HG02973 (cell line): Measurements from ENCODE around the gene KRTAP1-1.
"Not testable (repeated sequence)": the region's sequence is repeated elsewhere in the genome, so short reads cannot be mapped to it uniquely, and the experiment has no call there.

Experiments used
- ATAC-seq: cut with Tn5 transposase; IDR thresholded peaks from one replicate; pipeline ENCODE4 v1.9.1; 2021; ENCODE audit warnings: moderate library complexity; ENCODE audit not compliant: unreplicated experiment

KRTAP1-1 gene, protein sequence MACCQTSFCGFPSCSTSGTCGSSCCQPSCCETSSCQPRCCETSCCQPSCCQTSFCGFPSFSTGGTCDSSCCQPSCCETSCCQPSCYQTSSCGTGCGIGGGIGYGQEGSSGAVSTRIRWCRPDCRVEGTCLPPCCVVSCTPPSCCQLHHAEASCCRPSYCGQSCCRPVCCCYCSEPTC

GRCh38 chr17:41040783-41041571, at the start of gene KRTAP1-1:
KRTAP1-1 (minus strand) TSS chr17:41041450; CDS start chr17:41041397, 53 bp downstream.
- not testable (repeated sequence) for ATAC-seq

DNA sequence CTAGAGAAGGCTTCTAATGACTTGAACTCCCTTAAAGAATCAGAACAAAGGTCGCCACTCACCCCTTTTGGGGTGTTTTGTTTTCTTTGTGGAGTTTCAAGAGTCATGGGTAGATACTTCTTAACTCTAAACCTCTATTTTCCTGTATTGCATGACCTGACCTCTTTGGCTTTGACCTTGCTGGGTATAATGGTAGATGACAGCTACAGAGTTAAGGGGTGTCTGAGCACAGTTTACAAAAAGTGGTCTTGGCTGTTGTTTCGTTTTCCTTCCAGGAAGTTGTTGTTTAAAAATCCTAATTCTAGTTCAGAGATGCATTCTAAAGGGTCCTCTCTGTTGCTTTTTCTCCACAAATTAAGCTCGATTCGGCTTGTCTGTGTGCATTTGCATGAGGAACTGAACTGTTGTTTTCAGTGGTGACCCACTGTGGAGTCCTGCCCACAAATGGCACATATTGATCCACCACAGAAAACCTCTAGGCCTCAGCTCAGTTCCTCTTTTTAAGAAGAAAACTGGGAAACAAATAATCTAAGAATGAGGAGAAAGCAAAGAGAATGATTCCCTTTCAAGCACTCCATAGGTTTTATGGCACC, 47.6 kb upstream of the KRTAP1-1 start:
- not testable (repeated sequence) for ATAC-seq

DNA sequence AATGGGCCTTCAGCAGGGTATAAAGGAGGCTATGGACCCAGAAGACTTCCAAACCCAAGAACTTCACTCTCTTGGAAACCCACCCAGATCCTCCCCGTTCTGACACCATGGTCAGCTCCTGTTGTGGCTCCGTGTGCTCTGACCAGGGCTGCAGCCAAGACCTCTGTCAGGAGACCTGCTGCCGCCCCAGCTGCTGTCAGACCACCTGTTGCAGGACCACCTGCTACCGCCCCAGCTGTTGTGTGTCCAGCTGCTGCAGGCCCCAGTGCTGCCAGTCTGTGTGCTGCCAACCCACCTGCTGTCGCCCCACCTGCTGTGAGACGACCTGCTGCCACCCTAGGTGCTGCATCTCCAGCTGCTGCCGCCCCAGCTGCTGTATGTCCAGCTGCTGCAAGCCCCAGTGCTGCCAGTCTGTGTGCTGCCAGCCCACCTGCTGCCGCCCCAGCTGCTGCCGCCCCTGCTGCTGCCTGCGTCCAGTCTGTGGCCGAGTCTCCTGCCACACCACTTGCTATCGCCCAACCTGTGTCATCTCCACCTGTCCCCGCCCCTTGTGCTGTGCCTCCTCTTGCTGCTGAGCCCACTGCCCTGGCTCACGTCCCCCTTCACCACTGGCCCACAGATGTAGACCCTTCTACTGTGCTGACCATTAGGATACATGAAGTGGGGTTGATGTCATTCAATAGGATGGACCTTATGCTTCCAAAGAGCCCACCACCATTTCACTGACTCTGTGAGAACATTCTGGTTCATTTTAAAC, 43.0 kb upstream of the KRTAP1-1 start, which contains the start of gene KRTAP4-7:
TSS of gene KRTAP4-7 (plus strand) at position 51 of the 757 bp plus-strand sequence. CDS start at position 108, 57 bp downstream.
- not testable (repeated sequence) for ATAC-seq

DNA sequence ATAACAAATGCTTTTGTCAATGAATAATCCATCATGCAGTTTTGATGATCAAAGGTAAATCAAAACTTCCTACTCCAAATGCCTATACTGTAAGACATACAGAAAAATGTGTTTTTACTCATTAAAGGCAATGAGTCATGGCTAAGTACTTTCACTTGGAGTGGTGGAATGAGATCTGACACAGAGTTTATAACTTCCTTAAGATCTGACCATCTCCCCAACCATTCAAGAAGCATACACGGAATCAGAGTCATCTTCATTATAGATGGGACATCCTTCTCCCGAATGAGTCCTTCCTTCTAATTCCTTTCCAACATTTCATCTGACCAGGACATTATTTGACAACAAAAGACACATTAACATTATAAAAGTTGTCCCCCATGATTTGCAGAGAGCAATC, 42.2 kb upstream of the KRTAP1-1 start:
- not testable (repeated sequence) for ATAC-seq

DNA sequence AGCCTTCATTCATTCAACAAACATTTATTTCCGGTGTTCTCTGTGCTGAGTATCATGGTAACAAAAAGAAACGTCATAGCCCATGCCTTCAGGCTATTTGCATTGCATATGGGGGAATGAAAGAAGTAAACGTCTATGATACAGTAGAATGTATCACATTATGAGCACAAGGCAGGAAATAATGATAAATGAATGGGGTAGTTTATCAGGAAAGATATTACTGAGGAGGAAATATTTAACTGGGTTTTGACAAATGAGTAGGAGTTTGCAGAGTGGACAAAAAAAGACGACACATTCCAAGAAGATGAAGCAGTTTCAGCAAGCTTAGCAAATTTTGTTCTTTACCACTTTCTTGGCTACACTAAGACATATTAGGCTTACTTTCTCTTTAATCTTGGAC, 41.4 kb upstream of the KRTAP1-1 start:
- ATAC-seq, result no peak

- ATAC-seq, result no peak
Observed at GRCh38 chr17:41076788-41077187, 35.5 kb upstream of the KRTAP1-1 start.

DNA sequence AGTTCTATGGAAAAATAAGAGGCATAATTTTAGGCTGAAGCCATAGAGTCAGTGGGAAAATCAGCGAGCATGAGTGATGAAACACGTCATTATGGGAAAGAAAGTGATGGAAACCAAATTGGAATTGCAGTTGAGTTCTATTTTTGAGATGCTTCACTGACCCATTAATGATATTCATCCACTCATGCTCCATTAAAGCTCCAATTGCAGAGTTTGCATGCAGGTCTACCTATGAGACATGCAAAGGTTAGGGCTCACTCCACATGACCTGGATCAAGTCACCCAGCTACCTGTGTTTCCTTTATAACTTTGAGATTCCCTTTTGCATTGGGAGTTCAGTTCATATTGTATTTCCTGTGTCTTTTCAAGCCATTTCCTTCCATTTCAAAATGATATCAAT, 32.4 kb upstream of the KRTAP1-1 start:
- ATAC-seq, result no peak

DNA sequence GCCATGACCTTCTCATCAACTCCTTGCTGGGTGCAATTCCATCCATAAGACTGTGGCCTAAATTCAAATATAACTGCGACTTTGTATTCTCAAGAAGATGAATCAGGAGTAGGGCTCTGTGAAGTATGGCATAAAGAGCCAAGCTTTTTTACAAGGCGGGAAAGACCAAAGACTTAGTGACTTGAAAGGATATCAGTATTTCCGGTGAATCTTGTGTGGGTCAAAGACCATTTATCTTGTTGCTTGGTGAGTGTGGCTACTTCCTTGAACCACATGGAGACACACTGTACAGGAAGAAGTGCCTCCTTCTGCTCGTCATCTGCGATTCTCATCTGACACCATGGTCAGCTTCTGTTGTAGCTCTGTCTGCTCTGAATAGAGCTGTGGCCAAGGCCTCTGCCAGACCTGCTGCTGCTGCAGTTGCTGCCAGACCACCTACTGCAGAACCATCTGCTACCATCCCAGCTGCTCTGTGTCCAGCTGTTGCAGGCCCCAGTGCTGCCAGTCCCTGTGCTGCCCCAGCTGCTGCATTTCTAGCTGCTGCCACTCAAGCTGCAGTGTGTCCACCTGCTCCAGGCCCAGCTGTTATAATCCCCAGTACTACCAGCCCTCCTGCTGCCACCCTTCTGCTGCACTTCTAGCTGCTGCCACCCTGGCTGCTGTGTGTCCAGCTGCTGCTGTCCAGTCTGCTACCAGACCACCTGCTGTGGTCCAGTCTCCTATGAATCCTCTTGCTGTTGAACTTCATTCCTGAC, 30.5 kb upstream of the KRTAP1-1 start:
- ATAC-seq, result no peak

- no peak for ATAC-seq
Observed at GRCh38 chr17:41069031-41069430, 27.8 kb upstream of the KRTAP1-1 start.

DNA sequence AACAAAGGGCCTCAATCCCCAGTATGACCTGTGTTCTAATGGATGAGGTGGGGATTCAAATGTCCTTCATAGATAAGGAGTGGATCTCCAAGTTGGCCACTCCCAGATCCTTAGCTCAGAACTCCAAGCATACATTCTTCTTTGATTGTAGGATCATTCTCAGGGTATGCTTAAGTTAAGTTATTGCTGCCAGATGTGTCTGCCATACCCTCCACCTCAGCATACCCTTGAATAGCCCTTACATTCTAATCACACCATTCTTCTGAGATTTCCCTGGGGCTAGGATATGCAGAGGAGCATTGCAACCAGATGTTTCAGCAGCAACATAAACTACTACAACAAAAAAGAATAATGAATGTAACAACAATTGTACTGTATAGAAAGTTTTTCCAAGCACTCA, 26.0 kb upstream of the KRTAP1-1 start:
- ATAC-seq, result no peak

- no peak for ATAC-seq
Observed at GRCh38 chr17:41065829-41066624, 24.8 kb upstream of the KRTAP1-1 start, which contains the start of gene KRTAP2-4. KRTAP2-4 (minus strand) TSS chr17:41065879; CDS start chr17:41065845, 34 bp downstream.

DNA sequence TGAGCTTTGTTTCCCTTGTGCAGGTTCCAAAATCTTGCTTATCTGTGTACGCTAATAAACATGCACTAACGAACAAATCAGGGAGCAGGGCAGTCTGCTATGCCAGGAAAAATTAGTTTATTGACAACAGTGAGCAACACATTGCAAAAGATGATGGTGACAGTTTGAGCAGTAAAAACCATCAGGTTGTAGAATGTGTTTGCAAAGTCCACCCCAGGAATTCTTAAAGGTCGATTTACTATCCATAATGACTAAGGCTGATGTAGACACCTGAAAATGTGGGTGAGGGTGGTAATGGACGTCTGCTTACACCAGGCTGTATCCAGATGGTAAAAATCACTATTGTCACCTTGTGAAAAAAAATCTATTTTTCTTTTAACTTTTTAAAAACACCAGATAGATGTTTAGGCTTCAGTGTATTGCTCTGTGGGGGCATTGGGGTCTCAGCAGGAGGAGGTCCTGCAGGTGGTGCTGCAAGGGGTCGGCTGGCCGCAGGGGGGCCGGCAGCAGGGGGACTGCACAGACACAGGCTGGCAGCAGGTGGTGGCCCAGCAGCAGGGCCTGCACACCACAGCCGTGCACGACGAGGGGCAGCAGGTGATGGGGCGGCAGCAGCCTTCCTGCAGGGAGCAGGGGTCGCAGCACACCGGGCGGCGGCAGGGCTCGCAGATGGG, 23.9 kb upstream of the KRTAP1-1 start:
- not testable (repeated sequence) for ATAC-seq

- no peak for ATAC-seq
Observed at GRCh38 chr17:41064301-41064700, 23.1 kb upstream of the KRTAP1-1 start.

DNA sequence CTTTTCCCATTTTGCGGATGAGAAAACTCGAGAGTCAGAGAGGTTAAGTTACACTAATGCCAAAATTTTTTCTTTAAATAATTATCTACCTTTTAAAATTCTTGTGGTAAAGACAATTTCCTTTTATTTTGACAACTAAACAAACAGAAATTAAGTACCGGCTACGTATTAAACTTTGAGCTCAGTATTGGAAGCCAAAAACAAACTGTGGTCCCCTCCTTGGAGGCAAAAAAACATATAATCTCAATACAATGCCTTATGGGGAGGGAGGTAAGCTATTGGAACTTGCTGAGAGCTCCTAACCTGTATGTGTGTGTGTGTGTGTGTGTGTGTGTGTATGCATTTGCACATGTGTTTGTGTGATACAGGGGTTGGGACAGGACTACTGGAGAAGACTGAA, 22.2 kb upstream of the KRTAP1-1 start:
- ATAC-seq, result no peak

GRCh38 chr17:41061964-41062363, 20.7 kb upstream of the KRTAP1-1 start:
- no peak for ATAC-seq

DNA sequence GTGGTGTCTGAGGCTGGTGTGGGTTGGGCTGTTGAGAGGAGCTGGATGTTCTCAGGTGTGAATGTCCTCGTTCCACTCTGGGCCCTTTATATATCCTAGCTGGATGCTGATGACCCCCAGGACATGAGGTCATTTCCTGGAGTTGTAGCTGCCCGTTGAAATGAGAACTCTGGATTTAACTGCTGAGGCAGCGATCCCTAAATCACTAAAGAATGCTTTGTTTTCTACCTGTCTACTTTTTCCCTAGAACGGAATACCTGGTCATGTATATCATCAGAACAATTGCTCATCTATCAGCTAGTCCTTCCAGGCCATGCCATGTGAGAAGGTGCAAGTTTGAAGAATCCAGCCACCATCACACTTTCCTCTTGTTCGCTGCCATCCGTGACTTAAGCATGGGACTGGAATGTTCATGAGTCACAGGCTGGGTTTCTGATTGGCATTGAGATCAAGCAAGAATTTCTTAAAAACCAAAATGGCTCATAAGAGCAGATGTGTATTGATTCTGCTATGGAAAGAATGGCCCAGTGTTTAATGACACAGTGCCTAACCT, 18.9 kb upstream of the KRTAP1-1 start, which contains the start of gene KRTAP2-3:
TSS of gene KRTAP2-3 (minus strand) at position 63 of the 553 bp plus-strand sequence. CDS start 64 bp downstream, outside the sequence.
- ATAC-seq, result no peak

GRCh38 chr17:41059276-41060051, 18.2 kb upstream of the KRTAP1-1 start:
- ATAC-seq, result not testable (repeated sequence)

- ATAC-seq, result no peak
Observed at GRCh38 chr17:41058741-41059140, 17.5 kb upstream of the KRTAP1-1 start.
